ENCODE measurements around the gene LHX6. TPM values are rescaled to one million over a fixed set of nuclear protein-coding genes. Genes with fewer than 3 reads are reported as not detected.
A peak's percentile ranks its signal among the peaks of the same experiment; 100 is the strongest.

Gene LHX6
- total and polyA plus RNA-seq, 9 of the 15 experiments (the other 6 are each of a cell fraction or from before 2014, with no cell fraction given): 2.8 to 16.3 (median 7.9) TPM

DNA sequence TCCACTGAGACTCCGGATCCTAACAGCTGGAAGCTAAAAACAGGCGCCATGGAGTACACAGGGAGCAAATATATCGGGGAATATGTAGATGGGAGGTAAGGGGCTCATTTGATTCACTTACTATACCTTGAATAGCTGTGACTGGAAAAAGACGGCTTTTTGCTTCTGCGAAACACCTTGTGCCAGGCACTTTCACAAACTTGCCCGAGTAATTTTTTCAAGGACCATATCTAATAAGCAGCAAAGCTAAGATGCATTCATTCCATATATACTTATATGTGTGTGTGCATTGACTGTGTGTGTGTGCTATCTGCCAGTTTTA is 68.9 kb downstream of the LHX6 start (continued):
- TF ChIP-seq, protein P1, sequence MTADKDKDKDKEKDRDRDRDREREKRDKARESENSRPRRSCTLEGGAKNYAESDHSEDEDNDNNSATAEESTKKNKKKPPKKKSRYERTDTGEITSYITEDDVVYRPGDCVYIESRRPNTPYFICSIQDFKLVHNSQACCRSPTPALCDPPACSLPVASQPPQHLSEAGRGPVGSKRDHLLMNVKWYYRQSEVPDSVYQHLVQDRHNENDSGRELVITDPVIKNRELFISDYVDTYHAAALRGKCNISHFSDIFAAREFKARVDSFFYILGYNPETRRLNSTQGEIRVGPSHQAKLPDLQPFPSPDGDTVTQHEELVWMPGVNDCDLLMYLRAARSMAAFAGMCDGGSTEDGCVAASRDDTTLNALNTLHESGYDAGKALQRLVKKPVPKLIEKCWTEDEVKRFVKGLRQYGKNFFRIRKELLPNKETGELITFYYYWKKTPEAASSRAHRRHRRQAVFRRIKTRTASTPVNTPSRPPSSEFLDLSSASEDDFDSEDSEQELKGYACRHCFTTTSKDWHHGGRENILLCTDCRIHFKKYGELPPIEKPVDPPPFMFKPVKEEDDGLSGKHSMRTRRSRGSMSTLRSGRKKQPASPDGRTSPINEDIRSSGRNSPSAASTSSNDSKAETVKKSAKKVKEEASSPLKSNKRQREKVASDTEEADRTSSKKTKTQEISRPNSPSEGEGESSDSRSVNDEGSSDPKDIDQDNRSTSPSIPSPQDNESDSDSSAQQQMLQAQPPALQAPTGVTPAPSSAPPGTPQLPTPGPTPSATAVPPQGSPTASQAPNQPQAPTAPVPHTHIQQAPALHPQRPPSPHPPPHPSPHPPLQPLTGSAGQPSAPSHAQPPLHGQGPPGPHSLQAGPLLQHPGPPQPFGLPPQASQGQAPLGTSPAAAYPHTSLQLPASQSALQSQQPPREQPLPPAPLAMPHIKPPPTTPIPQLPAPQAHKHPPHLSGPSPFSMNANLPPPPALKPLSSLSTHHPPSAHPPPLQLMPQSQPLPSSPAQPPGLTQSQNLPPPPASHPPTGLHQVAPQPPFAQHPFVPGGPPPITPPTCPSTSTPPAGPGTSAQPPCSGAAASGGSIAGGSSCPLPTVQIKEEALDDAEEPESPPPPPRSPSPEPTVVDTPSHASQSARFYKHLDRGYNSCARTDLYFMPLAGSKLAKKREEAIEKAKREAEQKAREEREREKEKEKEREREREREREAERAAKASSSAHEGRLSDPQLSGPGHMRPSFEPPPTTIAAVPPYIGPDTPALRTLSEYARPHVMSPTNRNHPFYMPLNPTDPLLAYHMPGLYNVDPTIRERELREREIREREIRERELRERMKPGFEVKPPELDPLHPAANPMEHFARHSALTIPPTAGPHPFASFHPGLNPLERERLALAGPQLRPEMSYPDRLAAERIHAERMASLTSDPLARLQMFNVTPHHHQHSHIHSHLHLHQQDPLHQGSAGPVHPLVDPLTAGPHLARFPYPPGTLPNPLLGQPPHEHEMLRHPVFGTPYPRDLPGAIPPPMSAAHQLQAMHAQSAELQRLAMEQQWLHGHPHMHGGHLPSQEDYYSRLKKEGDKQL (CRISPR knock-in tag; IDR thresholded peaks at IDR 0.05; ENCODE audit: borderline replicate concordance): no peak
- TF ChIP-seq FOSL1 (tag; conservative IDR thresholded peaks at IDR 0.05) (no peak), FOXJ3 (CRISPR knock-in tag; IDR thresholded peaks at IDR 0.05) (no peak), HDGF (IDR thresholded peaks at IDR 0.05) (no peak), JUND (IDR thresholded peaks at IDR 0.05; ENCODE audit: borderline replicate concordance, low read depth, low read length) (no peak), JUND (tag; IDR thresholded peaks at IDR 0.05; ENCODE audit: borderline replicate concordance, low read depth, low read length) (no peak), SRSF9 (IDR thresholded peaks at IDR 0.05; ENCODE audit: borderline replicate concordance, low read depth, low read length) (no peak), ARNT (IDR thresholded peaks at IDR 0.05) (no peak), MYBL2 (IDR thresholded peaks at IDR 0.05; ENCODE audit: low read depth) (no peak), MYBL2 (CRISPR knock-in tag; IDR thresholded peaks at IDR 0.05; ENCODE audit: borderline replicate concordance) (no peak), NR1H2 (CRISPR knock-in tag; IDR thresholded peaks at IDR 0.05) (no peak), CREB1 (IDR thresholded peaks at IDR 0.05) (no peak), CREB1 (CRISPR knock-in tag; IDR thresholded peaks at IDR 0.05) (no peak), ZNF695 (CRISPR knock-in tag; IDR thresholded peaks at IDR 0.05) (no peak), EGR1 (conservative IDR thresholded peaks at IDR 0.05) (0 out of 2 replicates have a peak, but pooled peaks have one; percentile 2), BRF1 (IDR thresholded peaks at IDR 0.05; ENCODE audit: borderline replicate concordance, extremely low read depth, insufficient read length) (no peak), LEF1 (IDR thresholded peaks at IDR 0.05) (no peak), CHD4 (IDR thresholded peaks at IDR 0.05; ENCODE audit: insufficient read depth, insufficient replicate concordance, low read depth, low read length, poor library complexity, severe bottlenecking) (no peak), PHF20 (IDR thresholded peaks at IDR 0.05; ENCODE audit: partially characterized antibody) (no peak), KLF16 (IDR thresholded peaks at IDR 0.05) (no peak), ELF1 (tag; IDR thresholded peaks at IDR 0.05) (no peak), CHCHD3 (CRISPR knock-in tag; IDR thresholded peaks at IDR 0.05) (no peak)
- TF ChIP-seq, protein P2, sequence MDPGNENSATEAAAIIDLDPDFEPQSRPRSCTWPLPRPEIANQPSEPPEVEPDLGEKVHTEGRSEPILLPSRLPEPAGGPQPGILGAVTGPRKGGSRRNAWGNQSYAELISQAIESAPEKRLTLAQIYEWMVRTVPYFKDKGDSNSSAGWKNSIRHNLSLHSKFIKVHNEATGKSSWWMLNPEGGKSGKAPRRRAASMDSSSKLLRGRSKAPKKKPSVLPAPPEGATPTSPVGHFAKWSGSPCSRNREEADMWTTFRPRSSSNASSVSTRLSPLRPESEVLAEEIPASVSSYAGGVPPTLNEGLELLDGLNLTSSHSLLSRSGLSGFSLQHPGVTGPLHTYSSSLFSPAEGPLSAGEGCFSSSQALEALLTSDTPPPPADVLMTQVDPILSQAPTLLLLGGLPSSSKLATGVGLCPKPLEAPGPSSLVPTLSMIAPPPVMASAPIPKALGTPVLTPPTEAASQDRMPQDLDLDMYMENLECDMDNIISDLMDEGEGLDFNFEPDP (CRISPR knock-in tag; IDR thresholded peaks at IDR 0.05): no peak
- TF ChIP-seq, protein P3, sequence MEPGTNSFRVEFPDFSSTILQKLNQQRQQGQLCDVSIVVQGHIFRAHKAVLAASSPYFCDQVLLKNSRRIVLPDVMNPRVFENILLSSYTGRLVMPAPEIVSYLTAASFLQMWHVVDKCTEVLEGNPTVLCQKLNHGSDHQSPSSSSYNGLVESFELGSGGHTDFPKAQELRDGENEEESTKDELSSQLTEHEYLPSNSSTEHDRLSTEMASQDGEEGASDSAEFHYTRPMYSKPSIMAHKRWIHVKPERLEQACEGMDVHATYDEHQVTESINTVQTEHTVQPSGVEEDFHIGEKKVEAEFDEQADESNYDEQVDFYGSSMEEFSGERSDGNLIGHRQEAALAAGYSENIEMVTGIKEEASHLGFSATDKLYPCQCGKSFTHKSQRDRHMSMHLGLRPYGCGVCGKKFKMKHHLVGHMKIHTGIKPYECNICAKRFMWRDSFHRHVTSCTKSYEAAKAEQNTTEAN (CRISPR knock-in tag; IDR thresholded peaks at IDR 0.05): no peak

All from K562 (cell line).